ENCODE results near the gene NOS3.
A peak's percentile ranks its signal among the peaks of the same experiment; 100 is the strongest.
"Not testable (repeated sequence)": the region's sequence is repeated elsewhere in the genome, so short reads cannot be mapped to it uniquely, and the experiment has no call there.

Gene NOS3

DNA sequence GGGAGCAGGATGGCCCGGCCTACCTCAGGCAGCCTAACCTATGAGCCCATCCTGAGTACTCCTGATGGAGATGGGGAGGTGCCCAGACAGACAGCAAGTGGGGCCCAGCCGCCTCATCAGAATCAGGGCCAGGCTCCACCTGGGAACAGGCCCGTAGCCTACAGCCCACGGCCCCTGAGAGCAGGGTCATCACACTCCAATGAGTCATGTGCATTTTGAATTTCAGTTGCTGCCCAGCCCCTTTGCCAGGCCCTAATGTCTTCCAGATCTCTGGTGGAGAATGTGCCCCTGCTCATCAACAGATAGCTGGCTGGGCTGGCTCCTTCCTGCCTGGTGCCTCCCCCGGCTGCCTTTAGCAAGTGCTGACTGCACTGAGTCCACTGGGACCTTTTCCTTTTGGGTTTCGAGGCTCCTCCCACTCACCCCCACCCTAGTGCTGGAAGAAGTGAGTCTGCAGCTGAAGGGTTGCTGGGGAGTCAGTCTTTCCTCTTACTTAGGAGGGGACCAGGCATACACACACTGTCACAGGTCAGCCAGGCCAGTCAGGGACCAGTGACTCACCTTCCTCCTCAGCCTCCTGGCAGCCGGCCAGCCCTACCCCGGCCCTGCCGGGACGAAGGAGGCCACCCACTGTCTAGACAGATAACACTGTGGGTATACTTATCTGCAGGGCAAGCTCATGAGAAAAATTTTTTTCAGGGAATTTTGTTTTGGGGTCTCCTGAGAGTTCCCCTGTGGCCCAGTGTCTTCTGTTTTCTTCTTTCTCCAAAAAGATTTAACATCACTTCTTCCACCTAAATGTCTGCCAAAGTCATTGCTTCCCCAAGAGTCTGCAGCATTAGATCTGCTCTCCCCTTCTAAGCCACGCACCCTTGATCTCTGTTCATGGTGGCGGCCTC is 48.4 kb downstream of the NOS3 start:
- DNase-seq (ENCODE audit: low read depth): peak; percentile 84

DNA sequence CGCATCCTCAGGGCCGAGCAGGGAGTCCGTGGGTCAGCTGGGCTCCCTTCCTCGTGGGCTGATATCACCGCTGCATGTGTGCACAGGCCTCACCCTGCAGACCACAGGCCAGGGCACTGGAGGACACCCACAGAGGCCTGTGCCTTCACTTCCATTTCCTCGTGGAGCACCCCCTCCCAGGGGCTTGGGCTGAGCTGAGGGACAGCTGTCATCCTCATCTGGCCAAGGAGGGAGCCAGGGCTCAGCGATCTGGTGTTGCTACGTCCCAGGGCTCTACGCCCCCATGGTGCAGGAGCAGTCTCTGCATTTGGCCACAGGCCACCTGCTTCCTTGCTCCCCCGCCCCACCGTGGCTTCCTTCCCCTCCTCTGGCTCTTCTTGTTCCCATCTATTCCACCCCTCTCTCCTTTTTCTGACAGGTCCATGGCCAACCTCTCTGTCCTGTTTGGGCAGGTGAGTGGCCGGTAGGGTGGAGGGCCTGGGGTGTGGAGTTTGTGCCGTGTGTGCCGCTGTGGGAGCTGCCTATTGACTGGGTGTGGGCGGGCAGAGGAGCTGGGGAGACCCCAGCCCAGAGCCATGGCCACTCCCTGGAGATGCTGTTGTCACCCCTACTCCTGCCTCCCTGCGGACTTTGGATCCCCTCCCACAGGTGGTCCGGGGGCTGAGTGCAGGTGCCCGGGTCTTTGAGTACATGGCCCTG is 49.2 kb downstream of the NOS3 start:
- DNase-seq (ENCODE audit: low read depth): no peak

DNA sequence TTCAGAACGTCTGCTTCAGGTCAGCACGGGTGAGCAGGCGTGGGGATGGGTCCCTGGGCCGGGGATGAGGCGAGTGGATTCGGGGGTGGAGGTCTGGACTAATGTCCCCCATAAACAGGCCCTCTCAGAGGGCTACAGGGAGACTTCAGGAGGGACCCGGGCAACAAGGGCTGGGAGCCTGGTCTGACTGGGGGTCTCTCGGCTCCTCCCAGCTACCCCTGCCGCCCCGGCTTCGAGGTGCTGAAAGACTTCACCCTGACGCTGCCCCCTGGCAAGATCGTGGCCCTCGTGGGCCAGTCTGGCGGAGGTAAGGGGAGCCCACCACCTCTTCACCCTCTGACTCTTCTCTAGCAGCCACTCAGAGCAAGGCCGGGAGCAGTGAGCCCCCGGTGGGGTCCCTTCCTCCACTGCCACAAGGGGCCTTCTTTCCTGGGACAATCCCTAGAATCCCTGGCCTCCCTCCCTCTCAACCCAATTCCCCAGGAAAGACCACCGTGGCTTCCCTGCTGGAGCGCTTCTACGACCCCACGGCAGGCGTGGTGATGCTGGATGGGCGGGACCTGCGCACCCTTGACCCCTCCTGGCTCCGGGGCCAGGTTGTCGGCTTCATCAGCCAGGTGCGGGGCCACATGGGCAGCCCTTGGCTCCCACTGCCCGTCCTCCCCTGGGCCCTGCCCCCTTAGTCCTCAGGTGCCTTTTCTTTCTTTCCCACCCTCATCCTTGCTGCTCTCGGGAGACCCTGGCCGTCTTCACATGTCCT is 50.0 kb downstream of the NOS3 start:
- no peak for DNase-seq (ENCODE audit: low read depth)

DNA sequence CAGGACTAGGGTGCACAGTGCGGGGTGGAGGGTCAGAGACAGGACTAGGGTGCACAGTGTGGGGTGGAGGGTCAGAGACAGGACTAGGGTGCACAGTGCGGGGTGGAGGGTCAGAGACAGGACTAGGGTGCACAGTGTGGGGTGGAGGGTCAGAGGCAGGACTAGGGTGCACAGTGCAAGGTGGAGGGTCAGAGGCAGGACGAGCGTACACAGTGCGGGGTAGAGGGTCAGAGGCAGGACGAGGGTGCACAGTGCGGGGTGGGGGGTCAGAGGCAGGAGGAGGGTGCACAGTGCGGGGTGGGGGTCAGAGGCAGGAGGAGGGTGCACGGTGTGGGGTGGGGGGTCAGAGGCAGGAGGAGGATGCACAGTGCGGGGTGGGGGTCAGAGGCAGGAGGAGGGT is 52.6 kb downstream of the NOS3 start:
- DNase-seq (ENCODE audit: low read depth): not testable (repeated sequence)

DNA sequence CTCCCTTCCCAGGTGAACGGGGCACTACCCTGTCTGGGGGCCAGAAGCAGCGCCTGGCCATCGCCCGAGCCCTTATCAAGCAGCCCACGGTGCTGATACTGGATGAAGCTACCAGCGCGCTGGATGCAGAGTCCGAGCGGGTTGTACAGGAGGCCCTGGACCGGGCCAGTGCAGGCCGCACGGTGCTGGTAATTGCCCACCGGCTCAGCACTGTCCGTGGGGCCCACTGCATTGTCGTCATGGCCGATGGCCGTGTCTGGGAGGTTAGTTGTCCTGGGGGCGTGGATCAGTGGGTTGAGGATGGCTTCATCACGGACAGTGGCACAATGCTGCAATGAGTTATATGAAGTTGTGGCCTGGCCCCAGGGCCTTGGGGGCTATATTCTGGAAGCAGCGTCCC is 53.1 kb downstream of the NOS3 start:
- no peak for DNase-seq (ENCODE audit: low read depth)

DNA sequence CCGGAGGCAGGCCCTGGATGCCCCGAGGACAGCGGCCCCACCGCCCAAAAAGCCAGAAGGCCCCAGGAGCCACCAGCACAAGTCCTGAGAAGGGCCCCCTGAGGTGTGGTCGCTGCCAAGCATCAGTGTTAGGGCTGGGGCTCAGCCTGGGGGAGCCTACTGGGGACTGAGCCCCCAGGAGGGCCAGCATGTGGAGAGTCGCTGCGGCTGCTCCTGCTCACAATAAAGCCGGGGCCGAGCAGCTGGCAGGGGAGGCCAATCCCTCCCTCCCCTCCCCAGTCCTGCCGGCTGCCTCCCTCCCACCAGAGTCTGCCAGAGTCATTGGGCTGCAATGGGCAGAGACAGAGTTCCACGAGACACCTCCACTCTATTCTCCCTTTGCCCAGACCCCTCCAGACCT is 54.4 kb downstream of the NOS3 start:
- no peak for DNase-seq (ENCODE audit: low read depth)

DNA sequence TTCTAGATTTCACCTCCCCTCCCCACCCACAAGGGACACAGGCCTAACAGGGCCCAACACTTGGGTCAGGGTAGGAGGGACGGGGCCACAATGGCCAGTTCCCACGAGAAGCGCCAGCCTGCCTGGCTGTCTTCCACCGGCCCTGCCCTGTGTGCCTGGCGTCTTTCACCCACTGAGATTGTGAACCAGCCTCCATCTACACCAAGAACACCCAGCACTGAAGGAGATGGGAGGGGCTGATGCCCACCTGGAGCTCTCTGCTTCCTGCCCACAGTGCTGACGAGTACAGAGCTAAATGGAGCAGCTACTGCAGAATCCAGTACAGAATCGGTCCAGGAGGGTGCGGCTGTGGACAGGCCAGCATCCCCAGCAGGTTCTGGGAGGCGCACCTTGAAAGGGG is 55.1 kb downstream of the NOS3 start:
- DNase-seq (ENCODE audit: low read depth): no peak

DNA sequence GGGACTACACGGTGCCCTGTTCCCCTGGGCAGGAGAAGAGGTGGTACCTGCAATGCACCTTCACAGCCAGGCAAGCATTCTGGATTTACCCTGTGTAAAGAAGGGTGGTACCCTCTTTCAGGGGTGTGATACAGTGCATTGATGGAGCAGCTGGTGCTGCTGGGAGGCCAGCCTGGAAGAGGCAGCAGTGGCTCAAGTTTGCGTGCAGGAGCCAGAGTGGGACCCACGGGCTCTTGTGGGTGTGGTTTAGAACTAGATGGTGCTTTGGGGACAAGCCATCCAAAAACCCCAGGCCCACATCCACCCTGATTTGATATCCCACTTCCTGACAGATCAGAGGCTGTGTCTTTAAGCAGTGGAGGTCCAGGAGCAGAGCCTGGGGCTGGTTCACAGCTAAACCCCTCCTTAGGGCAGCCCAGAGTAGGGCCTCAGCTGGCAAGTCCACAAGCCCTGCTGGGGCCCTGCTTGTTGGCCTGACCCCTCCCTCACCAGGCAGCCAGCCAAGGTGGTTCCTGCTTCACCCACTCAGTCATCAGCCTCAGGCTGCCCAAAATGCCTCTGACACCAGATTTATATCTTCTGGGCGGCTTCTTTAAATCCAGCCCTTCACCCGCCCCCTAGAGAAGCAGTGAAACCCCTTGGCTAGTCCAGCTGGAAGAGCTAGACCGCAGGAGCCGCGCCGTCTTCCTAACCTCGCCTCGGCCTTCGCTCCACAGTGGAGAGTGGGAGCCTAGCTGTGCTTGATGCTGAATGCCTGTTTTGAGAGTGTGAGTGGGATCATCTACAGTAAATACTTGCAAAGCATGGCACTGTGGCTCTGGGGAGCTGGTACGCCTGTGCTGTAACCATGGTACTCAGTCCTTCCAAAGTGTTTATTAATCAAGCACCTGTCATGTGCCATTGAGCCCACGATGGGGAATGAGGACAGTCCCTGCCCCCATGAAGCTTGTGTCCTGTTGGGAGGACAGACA is 56.1 kb downstream of the NOS3 start:
- no peak for DNase-seq (ENCODE audit: low read depth)

DNA sequence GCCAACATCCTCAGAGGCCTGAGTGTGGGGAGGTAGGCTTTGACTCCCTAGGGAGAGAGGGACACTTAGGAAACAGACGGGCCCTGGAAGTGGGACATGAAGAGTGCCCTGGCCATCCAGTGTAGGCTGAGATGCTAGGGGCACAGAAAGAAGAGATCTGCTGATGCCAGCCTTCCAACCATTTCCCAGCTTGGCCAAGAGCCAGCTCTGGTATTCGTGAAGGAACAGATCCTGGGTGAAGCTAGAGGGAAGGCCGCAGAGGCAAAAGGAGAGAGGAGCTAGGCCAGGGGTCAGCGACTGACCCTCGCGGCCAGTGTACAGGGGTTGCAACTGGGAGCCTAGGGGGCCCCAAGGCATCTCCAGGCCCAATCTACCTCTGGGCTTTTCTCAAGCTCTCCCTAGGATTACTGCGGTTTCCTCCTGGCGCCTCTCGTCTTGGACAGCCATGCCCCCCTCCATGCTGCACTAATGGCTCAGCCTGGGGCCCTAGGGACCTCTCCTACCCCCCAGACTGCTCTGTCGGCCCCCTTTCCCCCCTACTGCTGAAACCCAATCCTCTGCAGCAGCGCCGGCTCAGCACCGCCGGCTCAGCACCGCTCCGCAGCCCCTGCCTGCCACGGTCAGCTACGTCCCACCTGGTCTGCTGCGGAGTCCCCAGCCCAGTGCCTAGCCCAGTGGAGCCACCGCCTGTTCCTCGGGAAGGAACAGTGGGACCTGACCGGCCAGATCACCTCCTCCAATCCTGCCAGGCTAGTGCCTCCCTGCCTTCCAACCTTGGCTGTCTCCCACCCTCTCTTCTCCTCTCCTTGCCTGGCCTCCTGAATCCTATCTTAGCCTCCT is 57.4 kb downstream of the NOS3 start, which contains the start of gene ASIC3:
Gene ASIC3 (plus strand): TSS at position 556 of the 840 bp plus-strand sequence. CDS start 355 bp downstream, outside the sequence.
- no peak for DNase-seq (ENCODE audit: low read depth)

DNA sequence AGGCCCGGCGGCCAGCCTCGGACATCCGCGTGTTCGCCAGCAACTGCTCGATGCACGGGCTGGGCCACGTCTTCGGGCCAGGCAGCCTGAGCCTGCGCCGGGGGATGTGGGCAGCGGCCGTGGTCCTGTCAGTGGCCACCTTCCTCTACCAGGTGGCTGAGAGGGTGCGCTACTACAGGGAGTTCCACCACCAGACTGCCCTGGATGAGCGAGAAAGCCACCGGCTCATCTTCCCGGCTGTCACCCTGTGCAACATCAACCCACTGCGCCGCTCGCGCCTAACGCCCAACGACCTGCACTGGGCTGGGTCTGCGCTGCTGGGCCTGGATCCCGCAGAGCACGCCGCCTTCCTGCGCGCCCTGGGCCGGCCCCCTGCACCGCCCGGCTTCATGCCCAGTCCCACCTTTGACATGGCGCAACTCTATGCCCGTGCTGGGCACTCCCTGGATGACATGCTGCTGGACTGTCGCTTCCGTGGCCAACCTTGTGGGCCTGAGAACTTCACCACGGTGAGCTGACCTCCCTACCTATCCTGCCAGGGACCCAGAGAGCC is 58.2 kb downstream of the NOS3 start:
- no peak for DNase-seq (ENCODE audit: low read depth)

DNA sequence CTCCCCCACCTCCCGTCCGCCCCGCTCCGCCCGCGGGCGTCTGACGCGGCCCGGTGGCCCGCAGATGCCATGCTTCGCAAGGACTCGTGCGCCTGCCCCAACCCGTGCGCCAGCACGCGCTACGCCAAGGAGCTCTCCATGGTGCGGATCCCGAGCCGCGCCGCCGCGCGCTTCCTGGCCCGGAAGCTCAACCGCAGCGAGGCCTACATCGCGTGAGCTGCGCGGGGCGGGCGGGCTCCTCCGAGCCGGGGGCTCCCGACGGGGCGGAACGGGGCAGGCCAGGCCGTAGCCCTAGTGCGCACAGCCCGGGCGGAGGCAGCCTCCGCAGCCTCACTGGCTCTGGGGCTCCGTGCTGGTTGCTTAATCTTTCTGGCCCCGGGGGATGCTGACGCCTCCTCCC is 60.3 kb downstream of the NOS3 start:
- no peak for DNase-seq (ENCODE audit: low read depth)

DNA sequence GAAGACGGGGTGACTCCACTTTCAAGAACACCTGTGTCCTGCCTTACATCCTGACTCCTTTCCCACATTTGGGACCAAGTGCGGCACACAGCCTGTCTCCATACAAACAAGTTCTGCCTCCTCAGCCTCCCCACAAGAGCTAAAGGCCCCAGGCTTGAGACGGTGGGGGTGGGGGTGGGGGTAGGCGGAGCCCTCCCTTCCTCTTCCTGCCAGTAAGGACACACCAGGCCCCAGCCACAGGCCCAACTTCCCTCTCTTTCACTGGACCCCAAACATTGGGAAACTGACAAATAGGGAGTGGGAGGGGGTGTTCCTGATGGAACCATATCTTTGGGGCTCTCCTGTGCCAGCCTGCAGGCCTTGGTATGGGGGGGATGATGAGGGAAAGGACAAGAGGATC is 62.3 kb downstream of the NOS3 start:
- DNase-seq (ENCODE audit: low read depth): no peak

DNA sequence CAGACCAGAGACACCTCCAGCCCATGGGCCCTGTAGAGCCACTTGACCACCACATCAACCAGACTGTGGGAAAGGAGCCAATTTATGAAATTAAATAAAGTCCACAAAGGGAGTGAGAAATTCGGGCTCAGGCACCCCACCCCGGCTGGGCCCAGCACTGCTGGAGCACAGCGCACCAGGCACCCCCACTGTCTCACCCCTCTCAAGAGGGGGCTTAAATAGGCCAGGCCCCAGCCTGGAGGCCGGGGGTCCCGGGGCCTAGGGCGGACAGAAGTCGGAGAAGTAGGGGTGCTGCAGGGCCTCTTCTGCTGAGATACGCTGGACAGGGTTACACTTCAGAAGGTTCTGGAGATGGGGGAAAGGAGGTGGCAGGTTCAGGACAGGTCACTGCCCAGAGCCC is 62.9 kb downstream of the NOS3 start:
- no peak for DNase-seq (ENCODE audit: low read depth)

DNA sequence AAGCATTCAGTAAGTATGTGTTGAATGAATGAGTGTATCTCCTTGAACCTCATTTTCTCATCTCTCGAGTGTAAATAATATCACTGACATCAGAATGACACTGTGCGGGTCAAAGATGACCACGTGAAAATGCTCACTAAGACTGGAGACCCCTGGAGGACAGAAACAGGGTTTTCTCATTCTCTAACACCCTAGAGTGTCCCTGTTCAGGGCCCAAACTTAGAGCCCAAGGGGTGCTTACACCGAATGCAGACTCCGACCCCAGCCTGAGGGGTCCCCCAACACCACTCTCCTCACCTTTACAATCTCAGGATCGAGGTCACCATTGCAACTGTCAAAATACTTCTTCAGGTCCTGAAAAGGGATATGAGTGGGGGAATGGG is 65.5 kb downstream of the NOS3 start:
- DNase-seq (ENCODE audit: low read depth): no peak

DNA sequence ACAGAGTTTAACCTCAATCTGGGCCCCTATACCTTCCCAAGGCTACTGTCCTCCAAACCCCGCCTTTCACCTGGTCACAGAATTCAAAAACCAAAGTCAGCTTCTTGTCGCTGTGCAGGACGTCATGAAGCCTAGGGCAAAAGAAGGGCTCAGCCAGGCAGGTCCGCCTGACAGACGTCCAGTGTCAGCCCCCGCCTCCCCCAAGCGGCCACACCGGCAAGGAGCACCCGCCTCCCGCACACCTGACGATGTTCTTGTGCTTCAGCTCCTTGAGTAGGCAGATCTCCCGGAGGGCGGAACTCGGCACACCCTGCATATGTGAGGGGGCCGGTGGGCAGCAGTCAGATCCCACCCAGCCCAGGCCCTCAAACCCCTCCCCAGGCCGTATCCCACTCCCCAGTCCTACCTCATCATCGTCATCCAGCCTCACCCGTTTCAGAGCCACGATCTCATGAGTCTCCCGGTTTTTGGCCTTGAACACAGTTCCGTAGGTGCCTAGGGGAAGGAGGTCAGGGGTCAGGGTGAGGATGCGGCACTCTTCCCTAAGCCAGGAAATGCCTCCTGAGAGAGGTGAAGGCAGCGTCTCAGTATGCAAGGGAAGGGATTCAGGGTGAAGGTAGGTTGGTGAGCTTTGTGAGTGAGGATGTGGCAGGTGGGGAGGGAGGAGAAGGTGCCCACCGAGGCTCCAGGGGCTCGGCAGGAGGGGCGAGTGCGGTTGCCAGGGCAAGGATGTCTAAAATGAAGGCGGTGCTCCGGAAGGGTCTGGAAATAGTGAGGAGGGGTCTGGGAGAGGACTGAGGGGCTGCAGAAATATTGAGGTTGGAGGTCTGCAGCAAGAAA is 66.1 kb downstream of the NOS3 start:
- no peak for DNase-seq (ENCODE audit: low read depth)

DNA sequence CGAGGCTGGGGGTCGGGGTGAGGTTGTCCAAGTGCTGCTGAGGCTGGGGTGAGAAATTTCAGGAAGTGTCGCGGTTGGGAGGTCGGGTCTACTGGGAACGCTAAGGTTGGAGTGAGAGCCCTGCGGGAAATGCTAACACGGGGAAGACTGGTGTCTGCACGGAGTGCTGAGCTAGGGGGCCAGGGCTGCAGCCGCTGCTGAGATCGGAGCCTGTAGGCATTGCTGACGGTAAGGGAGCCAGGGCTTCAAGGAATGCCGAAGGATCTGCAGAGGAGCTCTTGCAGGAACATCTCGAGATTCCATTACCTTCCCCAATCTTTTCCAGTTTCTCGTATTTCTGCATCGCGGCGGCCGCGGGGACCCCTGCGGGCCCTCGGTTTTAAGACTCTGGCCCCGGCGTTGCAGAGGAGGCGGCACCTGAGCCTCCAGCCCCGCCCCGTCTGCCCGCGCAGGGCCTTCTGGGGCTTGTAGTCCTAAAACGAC is 66.7 kb downstream of the NOS3 start, which contains the start of gene CDK5:
Gene CDK5 (minus strand): TSS at position 392 of the 483 bp plus-strand sequence. CDS start 49 bp downstream, at position 343.
- no peak for DNase-seq (ENCODE audit: low read depth)

DNA sequence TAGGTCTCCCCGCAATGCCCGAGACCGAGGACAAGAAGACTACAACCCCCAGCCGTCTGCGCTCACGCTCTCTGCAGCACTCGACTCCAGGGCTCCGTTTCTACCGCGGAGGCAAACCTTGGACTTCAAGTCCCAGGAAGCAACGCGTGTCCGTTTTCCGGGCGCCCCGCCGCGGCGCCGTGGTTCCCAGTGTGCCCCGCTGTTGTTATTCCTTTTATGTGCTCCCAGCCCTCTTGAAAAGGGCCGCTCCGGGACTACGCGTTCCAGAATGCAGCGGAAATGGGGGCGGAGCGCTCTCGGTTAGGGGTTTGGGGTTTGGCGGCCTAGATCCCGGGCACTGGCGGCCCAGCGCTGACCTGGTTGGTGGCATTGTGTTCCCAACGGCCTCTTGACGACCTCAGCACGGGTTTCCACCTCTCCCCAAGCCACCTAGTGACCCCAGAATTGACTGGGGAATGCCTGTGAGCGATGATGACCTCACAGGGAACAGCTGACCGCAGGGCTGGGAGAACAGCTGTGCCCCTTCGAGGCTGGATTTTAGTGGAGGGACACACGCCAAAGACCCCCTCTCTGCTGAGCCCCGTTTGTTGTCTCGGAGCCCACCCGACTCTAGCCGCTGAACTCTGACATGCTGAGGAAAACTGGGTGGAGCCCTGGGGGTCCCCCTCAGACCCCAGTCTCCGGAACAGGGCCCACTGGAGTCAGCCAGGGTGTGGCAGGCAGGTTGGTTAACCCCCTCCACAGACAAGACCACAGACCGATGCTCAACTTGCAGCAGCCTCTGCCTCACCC is 67.4 kb downstream of the NOS3 start:
- peak; percentile 84 for DNase-seq (ENCODE audit: low read depth)

DNA sequence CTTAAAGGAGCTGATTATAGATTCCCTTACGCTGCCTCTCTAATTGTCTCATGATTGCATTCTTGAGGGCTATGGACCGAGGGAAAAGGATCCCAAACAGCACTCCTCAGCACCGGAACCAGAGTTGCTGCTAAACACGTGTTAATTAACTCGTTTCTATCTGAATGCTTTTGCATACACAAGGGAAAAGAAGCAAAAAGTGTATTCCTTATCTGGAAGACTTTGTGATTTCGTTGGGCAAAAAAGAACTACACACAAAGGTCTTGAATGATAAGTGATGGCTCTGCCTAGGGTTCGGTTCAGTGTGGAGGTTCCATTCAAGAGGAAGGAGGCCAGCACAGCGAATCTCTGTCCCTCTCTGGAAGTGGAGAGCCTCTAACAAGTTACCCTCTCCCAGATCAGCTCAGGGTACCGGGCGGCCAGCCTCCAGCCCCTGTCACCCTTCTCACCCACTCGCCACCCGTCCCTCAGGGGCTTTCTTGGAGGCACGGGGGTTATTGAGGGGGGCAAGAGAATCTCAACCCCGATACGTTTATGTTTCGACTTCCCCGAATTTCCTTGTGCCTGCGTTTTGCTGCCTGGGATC is 68.1 kb downstream of the NOS3 start:
- no peak for DNase-seq (ENCODE audit: low read depth)
